GM12878 (cell line): ENCODE results near the gene SLC24A4. TPM values are rescaled to one million over a fixed set of nuclear protein-coding genes. Genes with fewer than 3 reads are reported as not detected.

Experiments used
- ATAC-seq: fragments of 200-7000 bp; cut with Tn5 transposase; 3 replicates; pipeline ENCODE4 v1.9.1; 2020; ENCODE audit warnings: mild to moderate bottlenecking, moderate library complexity
- BruUV-seq: library from RNA; stranded (reverse); fragments of 400-500 nt; replicated peaks from 2 replicates; lab custom pipeline; 2021; lab: Mats Ljungman, UMichigan
- CTCF ChIA-PET: fragments of 300-600 bp; sonication (Branson Sonifier 250); formaldehyde crosslinking; extraction: SDS; loops from one replicate; lab custom pipeline; 2021; ENCODE audit warnings: inconsistent platforms; lab: Yijun Ruan, JAX
- POLR2A ChIA-PET: fragments of 350-600 bp; formaldehyde crosslinking; extraction: SDS; loops from one replicate; lab custom pipeline; 2021; ENCODE audit warnings: inconsistent platforms; lab: Charles Lee
- RAD21 ChIA-PET: fragments of 300-600 bp; sonication (Branson Sonifier 250); formaldehyde crosslinking; loops from one replicate; lab custom pipeline; 2023; ENCODE audit warnings: antibody characterized with exemption; ENCODE audit not compliant: unreplicated experiment; lab: Charles Lee
- SMC1A ChIA-PET: fragments of 300-600 bp; sonication (Branson Sonifier 250); formaldehyde crosslinking; loops from one replicate; lab custom pipeline; 2023; ENCODE audit not compliant: unreplicated experiment, uncharacterized antibody; lab: Charles Lee
- DNase-seq: peaks from one replicate; pipeline ENCODE4 v3.0.0-alpha.2; 2011; ENCODE audit warnings: low read depth, low spot score
- FAIRE-seq: peaks from 3 replicates; lab custom pipeline; 2011; peaks lifted over from hg19 to GRCh38; lab: Jason Lieb, UNC
- H2AFZ ChIP-seq: 2 replicates; pipeline ENCODE4 v1.6.0; 2011; ENCODE audit warnings: low read depth, low read length, control low read depth; ENCODE audit not compliant: control insufficient read depth
- H3K27ac ChIP-seq: 2 replicates; pipeline ENCODE4 v1.5.1; 2011; ENCODE audit warnings: control low read depth; ENCODE audit not compliant: control insufficient read depth, insufficient read depth
- H3K27me3 ChIP-seq, 2 experiments: replicated peaks in 1 of 2; 2 replicates each; pipeline versions ENCODE4 v1.6.0 to v1.6.1; 2011; ENCODE audit warnings: low read length in 1 of 2; ENCODE audit not compliant: control insufficient read depth in 2 of 2, insufficient read depth in 2 of 2
- H3K36me3 ChIP-seq, 2 experiments: 2 replicates each; pipeline ENCODE4 v1.5.1; 2011; ENCODE audit warnings: low read length in 1 of 2; ENCODE audit not compliant: control insufficient read depth in 2 of 2, insufficient read depth in 2 of 2
- H3K4me1 ChIP-seq: 2 replicates; pipeline ENCODE4 v1.6.1; 2011; ENCODE audit warnings: mild to moderate bottlenecking, low read length, moderate library complexity, mixed read lengths; ENCODE audit not compliant: control insufficient read depth, insufficient read depth
- H3K4me2 ChIP-seq: 2 replicates; pipeline ENCODE4 v1.6.0; 2011; ENCODE audit warnings: control low read depth; ENCODE audit not compliant: control insufficient read depth, insufficient read depth
- H3K4me3 ChIP-seq: fragments of 200-600 bp; sonication (generic); 2 replicates; pipeline ENCODE4 v1.5.1; 2016
- H3K79me2 ChIP-seq: 2 replicates; pipeline ENCODE4 v1.6.0; 2011; ENCODE audit warnings: low read length; ENCODE audit not compliant: control insufficient read depth, insufficient read depth
- H3K9ac ChIP-seq: 2 replicates; pipeline ENCODE4 v1.8.0; 2011; ENCODE audit warnings: low read length, control low read depth, mixed read lengths; ENCODE audit not compliant: control insufficient read depth, insufficient read depth
- H3K9me3 ChIP-seq: replicated peaks from 3 replicates; pipeline ENCODE4 v1.5.1; 2011; ENCODE audit warnings: mild to moderate bottlenecking, low read length; ENCODE audit not compliant: control insufficient read depth, insufficient read depth
- H4K20me1 ChIP-seq: 2 replicates; pipeline ENCODE4 v1.6.0; 2011; ENCODE audit not compliant: control insufficient read depth, insufficient read depth
- IRF4 ChIP-seq: IDR thresholded peaks from 2 replicates; pipeline ENCODE4 v1.6.1; 2011; ENCODE audit warnings: low read depth, low read length
- KDM1A ChIP-seq: fragments of 200-600 bp; sonication (generic); IDR thresholded peaks from 2 replicates; pipeline ENCODE4 v1.6.1; 2016; ENCODE audit warnings: borderline replicate concordance
- NFIC ChIP-seq: IDR thresholded peaks from 2 replicates; pipeline ENCODE4 v1.6.1; 2012; ENCODE audit warnings: low read depth, mild to moderate bottlenecking, inconsistent platforms, low read length, moderate library complexity
- NR2C2 ChIP-seq: IDR thresholded peaks from 2 replicates; pipeline ENCODE4 v1.6.1; 2011; ENCODE audit warnings: borderline replicate concordance, low read depth; ENCODE audit not compliant: control insufficient read depth, insufficient read length
- RB1 ChIP-seq: fragments of 450-650 bp; formaldehyde crosslinking; IDR thresholded peaks from 2 replicates; pipeline ENCODE4 v1.6.1; 2017; ENCODE audit warnings: mild to moderate bottlenecking, borderline replicate concordance
- SRF ChIP-seq, 2 experiments: IDR thresholded peaks; 2 replicates each; pipeline ENCODE4 v1.6.1; 2011; ENCODE audit warnings: low read depth in 2 of 2, low read length in 2 of 2, mild to moderate bottlenecking in 1 of 2, moderate library complexity in 1 of 2
- SUZ12 ChIP-seq: fragments of 200-600 bp; sonication (generic); IDR thresholded peaks from one replicate; pipeline ENCODE4 v1.6.1; 2018; ENCODE audit warnings: antibody characterized with exemption, mild to moderate bottlenecking; ENCODE audit not compliant: unreplicated experiment
- WGBS: methylation state at CpG from one replicate; pipeline ENCODE4 v1.1.6; 2016; ENCODE audit warnings: low lambda C conversion rate; ENCODE audit not compliant: insufficient replicate concordance, insufficient coverage; ENCODE audit errors: missing lambda C conversion rate; 5-methylcytosine and 5-hydroxymethylcytosine counted together
- in situ Hi-C: fragments of 300-500 bp; cut with MboI; formaldehyde crosslinking; loops from 9 replicates; pipeline ENCODE4 v1.14.3; 2018; ENCODE audit warnings: mixed read lengths
- intact Hi-C: fragments of 100-400 bp; cut with micrococcal nuclease; formaldehyde crosslinking; loops from one replicate; pipeline ENCODE4 v1.14.2; 2022; ENCODE audit not compliant: unreplicated experiment
- polyA plus RNA-seq, 11 experiments: library from polyadenylated mRNA; depleted of rRNA in 4 of 11; unstranded in 6 of 11; stranded (reverse) in 5 of 11; fragments of >200 nt; fragmentation: Nextera tagmentation in 4 of 11; fragmentation: Illumina TruSeq in 1 of 11; extraction: Ambion mirVana in 4 of 11; extraction: Trizol in 1 of 11; gene quantifications; 1 replicate in 1 of 11; 2 replicates in 10 of 11; pipeline versions ENCODE4 v1.2.1 to v1.2.3, GENCODE V29; 2011 to 2016; ENCODE audit warnings: inconsistent platforms in 2 of 11, missing spikeins in 2 of 11, low read depth in 1 of 11
- total RNA-seq, 4 experiments: library from RNA; depleted of rRNA in 3 of 4; stranded (reverse); fragments of >200 nt in 3 of 4; fragmentation: Illumina TruSeq in 1 of 4; extraction: Trizol in 1 of 4; gene quantifications; 2 replicates each; pipeline versions ENCODE4 v1.2.1 to v1.2.3, GENCODE V29; 2013 to 2021
- TF ChIP-seq, protein P1 (sequence below): fragments of 450-650 bp; IDR thresholded peaks from 2 replicates; pipeline ENCODE4 v1.6.1; 2017; ENCODE audit warnings: borderline replicate concordance
- TF ChIP-seq, protein P2 (sequence below): IDR thresholded peaks from 2 replicates; pipeline ENCODE4 v1.6.1; 2012; ENCODE audit warnings: low read length, inconsistent platforms
- TF ChIP-seq, protein P3 (sequence below): IDR thresholded peaks from 2 replicates; pipeline ENCODE4 v1.6.1; 2012; ENCODE audit warnings: low read depth, low read length, improper control_type of control experiment
- TF ChIP-seq, protein P4 (sequence below): IDR thresholded peaks from 2 replicates; pipeline ENCODE4 v1.6.1; 2011; ENCODE audit warnings: low read depth, mild to moderate bottlenecking, low read length, moderate library complexity, borderline replicate concordance; ENCODE audit errors: extremely low read depth

SLC24A4 gene
- total and polyA plus RNA-seq, 10 of the 15 experiments (the other 5 are each of a cell fraction or from before 2014, with no cell fraction given): under 0.01 to 0.46 (median 0.04) TPM; not detected in 5

DNA sequence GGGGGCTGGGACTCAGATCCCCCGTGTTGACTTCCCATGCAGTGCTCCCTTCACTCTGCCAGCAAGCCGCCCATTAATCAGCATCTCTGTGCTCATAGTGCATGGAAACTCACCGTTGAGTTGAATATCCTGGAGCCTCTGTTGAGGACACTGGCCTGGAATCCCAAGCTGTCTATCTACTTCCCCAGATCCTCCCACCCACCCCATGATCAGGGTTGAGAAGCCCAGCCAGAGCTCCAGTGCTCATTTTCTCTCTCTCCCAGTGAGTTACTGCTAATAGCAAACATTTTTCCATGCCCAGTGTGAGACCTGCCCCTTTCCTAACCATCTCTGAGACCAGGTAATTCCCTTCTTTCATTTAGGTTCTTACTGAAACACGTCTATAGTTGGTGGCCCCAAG is 88.2 kb downstream of the SLC24A4 start:
- Histone ChIP-seq H3K9ac (no peak overlapping the region), H3K27ac (no peak overlapping the region), H3K4me3 (no peak overlapping the region), H2AFZ (no peak overlapping the region), H3K27me3 (no peaks in the 10 kb centered on the region; a peak in 1 of 4 replicates), H4K20me1 (no peaks in the 10 kb centered on the region; the same call in 1 of the 2 replicates), H3K36me3 (no peaks in the 10 kb centered on the region), H3K9me3 (peaks cover 5% of the 10 kb centered on the region; the same call in 2 of the 3 replicates), H3K4me1 (0 out of 2 replicates have a peak, but pooled peaks cover 5% of the 10 kb centered on the region), H3K79me2 (no peaks in the 10 kb centered on the region), H3K4me2 (no peak overlapping the region)
- intact Hi-C loops (no loop called here), in situ Hi-C loops (no loop called here)
- WGBS: 34% methylated on average over 4 of the region's 4 CpGs
- ATAC-seq: no peak
- no peak for DNase-seq
- ChIA-PET CTCF (interaction anchor here (0.6 kb wide), 2 partner anchors 39 to 154 kb away, joined by 3 read pairs; no protein-coding TSS in a partner anchor), RAD21 (no interaction called here), POLR2A (no interaction called here), SMC1A (no interaction called here)
- BruUV-seq: no TSS peak
- no peak for FAIRE-seq
- no peak for TF ChIP-seq SUZ12
- no peak for TF ChIP-seq RB1
- no peak for TF ChIP-seq IRF4

DNA sequence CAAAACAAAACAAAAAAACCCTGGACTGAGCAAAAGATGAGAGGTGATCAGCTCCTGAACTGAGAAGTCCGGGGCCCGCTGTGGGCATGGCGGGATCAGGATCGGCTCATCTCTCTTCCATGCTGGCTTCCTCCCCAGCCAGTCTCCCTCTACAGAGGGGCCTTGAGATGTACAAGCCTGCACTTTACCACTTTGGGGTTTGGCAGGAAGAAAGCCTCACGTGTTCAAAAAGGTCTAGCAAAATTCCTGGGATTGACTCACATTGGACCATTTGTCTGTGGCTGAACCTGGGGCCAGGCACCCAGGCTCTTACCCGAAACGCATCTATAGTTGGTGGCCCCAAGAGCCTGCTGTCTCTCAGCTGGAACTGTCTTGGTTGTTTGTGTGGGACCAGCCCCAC is 89.0 kb downstream of the SLC24A4 start:
- Histone ChIP-seq H3K4me1 (0 out of 2 replicates have a peak, but pooled peaks cover 5% of the 10 kb centered on the region), H3K36me3 (no peaks in the 10 kb centered on the region), H2AFZ (no peak overlapping the region), H3K4me2 (no peak overlapping the region), H3K27me3 (no peaks in the 10 kb centered on the region; a peak in 1 of 4 replicates), H4K20me1 (no peaks in the 10 kb centered on the region; the same call in 1 of the 2 replicates), H3K79me2 (no peaks in the 10 kb centered on the region), H3K9me3 (no peaks in the 10 kb centered on the region; the same call in 2 of the 3 replicates), H3K27ac (no peak overlapping the region), H3K4me3 (no peak overlapping the region), H3K9ac (no peak overlapping the region)
- BruUV-seq: no TSS peak
- TF ChIP-seq SRF (IDR thresholded peaks at IDR 0.05; ENCODE audit: low read depth in 2 of 2, low read length in 2 of 2) (no peak), NFIC (no peak), NR2C2 (no peak), KDM1A (no peak)
- TF ChIP-seq, protein P1, sequence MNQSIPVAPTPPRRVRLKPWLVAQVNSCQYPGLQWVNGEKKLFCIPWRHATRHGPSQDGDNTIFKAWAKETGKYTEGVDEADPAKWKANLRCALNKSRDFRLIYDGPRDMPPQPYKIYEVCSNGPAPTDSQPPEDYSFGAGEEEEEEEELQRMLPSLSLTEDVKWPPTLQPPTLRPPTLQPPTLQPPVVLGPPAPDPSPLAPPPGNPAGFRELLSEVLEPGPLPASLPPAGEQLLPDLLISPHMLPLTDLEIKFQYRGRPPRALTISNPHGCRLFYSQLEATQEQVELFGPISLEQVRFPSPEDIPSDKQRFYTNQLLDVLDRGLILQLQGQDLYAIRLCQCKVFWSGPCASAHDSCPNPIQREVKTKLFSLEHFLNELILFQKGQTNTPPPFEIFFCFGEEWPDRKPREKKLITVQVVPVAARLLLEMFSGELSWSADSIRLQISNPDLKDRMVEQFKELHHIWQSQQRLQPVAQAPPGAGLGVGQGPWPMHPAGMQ: no peak
- TF ChIP-seq, protein P2, sequence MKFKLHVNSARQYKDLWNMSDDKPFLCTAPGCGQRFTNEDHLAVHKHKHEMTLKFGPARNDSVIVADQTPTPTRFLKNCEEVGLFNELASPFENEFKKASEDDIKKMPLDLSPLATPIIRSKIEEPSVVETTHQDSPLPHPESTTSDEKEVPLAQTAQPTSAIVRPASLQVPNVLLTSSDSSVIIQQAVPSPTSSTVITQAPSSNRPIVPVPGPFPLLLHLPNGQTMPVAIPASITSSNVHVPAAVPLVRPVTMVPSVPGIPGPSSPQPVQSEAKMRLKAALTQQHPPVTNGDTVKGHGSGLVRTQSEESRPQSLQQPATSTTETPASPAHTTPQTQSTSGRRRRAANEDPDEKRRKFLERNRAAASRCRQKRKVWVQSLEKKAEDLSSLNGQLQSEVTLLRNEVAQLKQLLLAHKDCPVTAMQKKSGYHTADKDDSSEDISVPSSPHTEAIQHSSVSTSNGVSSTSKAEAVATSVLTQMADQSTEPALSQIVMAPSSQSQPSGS: no peak
- TF ChIP-seq, protein P3, sequence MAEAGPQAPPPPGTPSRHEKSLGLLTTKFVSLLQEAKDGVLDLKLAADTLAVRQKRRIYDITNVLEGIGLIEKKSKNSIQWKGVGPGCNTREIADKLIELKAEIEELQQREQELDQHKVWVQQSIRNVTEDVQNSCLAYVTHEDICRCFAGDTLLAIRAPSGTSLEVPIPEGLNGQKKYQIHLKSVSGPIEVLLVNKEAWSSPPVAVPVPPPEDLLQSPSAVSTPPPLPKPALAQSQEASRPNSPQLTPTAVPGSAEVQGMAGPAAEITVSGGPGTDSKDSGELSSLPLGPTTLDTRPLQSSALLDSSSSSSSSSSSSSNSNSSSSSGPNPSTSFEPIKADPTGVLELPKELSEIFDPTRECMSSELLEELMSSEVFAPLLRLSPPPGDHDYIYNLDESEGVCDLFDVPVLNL: no peak
- TF ChIP-seq, protein P4, sequence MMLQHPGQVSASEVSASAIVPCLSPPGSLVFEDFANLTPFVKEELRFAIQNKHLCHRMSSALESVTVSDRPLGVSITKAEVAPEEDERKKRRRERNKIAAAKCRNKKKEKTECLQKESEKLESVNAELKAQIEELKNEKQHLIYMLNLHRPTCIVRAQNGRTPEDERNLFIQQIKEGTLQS: no peak
- 78% methylated on average over 7 of the region's 7 CpGs for WGBS
- ChIA-PET CTCF (no interaction called here), SMC1A (no interaction called here), POLR2A (no interaction called here), RAD21 (no interaction called here)
- in situ Hi-C loops: no loop called here
- ATAC-seq (no peak), DNase-seq (no peak), FAIRE-seq (no peak)
- intact Hi-C loops: no loop called here
